GM19397 (cell line): ENCODE results near the gene FAM24B.
"Not testable (repeated sequence)": the region's sequence is repeated elsewhere in the genome, so short reads cannot be mapped to it uniquely, and the experiment has no call there.

ENCODE experiments used
- ATAC-seq: cut with Tn5 transposase; IDR thresholded peaks from one replicate; pipeline ENCODE4 v1.9.1; 2021; ENCODE audit warnings: mild to moderate bottlenecking, moderate library complexity; ENCODE audit not compliant: unreplicated experiment

FAM24B gene, protein sequence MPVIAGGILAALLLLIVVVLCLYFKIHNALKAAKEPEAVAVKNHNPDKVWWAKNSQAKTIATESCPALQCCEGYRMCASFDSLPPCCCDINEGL

DNA sequence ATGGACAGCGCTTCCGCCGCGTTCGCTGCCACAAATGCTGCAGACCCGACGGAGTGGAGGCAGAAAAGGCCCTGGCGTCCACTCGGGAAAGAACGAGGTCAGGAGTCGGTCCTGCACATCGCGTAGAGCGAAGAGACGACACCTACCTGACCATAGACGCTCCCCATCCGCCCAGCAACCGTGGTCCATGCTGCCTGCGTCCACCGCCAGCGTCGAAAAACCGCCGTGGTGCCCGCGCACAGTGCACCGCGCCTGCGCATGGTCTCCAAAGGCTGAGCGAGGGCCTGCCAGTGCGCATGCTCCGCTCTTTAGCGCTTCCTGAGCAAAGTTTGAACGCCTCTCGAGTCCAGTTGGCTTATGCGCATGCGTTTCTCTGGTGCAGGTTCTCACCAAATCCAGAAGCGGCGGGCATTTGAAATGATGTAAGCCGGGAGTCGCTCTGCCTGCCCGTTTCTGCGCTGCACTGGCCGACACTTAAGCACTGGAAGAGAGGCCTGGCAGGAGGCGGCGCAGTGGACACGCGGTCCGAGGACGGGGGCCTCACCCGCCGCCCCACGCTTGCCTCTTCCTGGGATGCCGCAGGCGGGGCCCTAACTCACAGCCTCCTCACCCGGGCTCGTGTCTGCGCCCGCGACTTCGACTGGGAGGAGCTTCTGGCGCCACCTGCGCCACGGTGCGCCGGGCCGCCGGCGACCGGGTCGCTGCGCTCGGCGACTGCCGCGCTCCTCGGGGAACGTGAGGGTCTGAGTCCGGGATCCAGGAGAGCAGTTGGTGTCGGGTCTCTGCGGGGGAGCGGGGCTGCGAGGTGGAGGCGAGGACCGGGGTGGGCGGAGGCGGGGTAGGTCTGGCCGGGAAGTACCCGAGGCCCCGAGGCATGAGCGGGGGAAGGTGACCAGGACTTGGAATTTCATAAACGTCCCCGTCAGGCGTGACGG lies at the start of gene FAM24B:
Gene FAM24B, minus strand, starts transcription at position 243 of the 935 bp plus-strand sequence. CDS start 29,066 bp downstream, outside the sequence.
- peak; percentile 84 for ATAC-seq

GRCh38 chr10:122915700-122916099 lies 36.3 kb upstream of the FAM24B start:
- no peak for ATAC-seq

GRCh38 chr10:122911889-122912484 lies 32.6 kb upstream of the FAM24B start:
- ATAC-seq = no peak

- ATAC-seq = no peak
Observed at GRCh38 chr10:122910310-122910709, 30.9 kb upstream of the FAM24B start, which contains the start of gene FAM24A. TSS of gene FAM24A (plus strand) at chr10:122910610. CDS start at chr10:122911635, 1,025 bp downstream.

GRCh38 chr10:122903861-122904260 lies 24.5 kb upstream of the FAM24B start:
- ATAC-seq = not testable (repeated sequence)

DNA sequence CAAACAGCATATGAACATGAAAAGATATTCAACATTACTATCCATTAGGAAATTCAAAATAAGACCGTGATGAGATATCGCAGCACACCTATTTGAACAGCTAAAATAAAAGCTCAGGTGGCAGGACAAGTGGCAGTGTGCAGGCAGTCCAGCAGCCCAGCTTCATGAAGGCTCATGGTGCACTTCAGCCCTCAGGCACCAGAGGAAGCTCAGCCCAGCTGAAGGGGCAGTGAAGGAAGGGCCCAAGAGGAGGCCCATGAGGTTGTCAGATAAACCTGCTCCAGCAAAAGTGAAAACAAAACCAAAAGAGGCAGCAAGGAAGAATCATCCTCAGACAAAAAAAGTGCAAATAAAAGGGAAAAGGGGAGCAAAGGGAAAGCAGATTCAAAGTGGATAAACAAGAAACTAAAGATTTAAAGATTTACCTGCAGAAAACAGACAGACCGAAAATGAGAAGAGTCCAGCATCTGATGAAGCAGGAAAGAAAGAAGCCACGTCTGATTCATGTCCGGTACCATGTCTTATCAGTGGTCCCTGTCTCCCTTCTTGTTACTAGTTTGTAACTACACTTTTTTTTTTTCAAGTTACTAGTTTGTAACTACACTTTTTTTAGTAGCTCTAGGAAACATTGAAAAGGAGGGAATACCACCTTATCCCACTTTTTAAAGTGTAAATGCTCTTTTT lies 15.0 kb upstream of the FAM24B start:
- no peak for ATAC-seq

DNA sequence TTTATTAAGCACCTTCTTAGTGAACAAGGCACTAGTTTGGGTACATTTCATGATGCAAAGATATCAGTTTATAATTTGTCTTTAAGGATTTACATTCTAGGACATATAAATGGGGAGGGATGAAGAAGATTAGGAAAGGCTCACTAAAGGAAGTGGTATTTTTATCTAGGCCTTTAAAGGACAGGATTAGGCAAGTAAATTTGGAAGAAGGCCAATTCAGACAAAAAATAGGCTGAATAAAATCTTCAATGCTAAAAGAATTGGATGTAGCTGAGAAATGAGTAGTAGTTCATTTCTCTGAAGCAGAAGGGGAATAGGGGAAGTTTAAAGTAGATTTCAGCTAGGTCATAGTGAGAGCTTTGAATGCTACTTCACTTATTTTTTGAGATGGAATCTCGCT lies 4.8 kb upstream of the FAM24B start:
- no peak for ATAC-seq

DNA sequence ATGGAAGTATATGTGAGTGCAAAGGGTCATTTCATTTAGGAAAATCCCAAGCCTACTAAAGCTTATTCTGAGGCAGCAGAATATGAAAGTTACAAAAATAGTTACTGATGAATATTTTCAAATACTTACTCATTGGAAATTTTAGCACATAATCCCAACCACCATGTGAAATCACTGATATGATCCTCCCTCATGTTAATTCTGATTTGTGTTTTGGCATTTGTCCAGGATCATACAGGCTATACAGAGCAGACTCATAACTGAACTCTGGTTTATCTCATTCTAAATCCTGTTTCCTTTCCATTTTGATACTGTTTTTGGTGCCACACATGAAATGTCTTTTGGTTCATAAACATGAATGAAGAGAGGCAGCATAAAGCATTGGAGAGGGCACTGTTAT lies 3.4 kb upstream of the FAM24B start:
- no peak for ATAC-seq

- peak; percentile 6 for ATAC-seq
Observed at GRCh38 chr10:122878799-122879338, 512 bp downstream of the FAM24B start.

GRCh38 chr10:122877264-122877663 lies 2.1 kb downstream of the FAM24B start:
- no peak for ATAC-seq

DNA sequence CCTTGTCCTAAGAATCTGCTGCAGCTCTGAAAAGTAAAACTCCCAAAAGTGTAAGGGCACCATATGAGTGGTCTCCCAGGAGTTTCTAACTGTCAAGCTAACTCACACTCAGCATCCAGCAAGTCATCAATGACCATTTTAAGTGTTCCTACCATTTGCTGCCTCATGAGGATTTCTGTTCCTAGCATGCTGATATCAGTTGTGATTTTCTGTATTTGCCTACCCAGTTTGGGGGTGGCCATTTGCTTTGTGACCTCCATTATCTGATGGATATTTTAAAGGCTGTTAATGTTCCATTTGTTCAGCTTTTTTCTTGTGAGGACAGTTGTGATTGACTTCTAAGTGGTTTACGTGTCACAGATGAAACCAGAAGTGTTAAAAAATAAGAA lies 2.9 kb downstream of the FAM24B start:
- ATAC-seq = no peak

GRCh38 chr10:122875843-122876466 lies 3.4 kb downstream of the FAM24B start:
- no peak for ATAC-seq

DNA sequence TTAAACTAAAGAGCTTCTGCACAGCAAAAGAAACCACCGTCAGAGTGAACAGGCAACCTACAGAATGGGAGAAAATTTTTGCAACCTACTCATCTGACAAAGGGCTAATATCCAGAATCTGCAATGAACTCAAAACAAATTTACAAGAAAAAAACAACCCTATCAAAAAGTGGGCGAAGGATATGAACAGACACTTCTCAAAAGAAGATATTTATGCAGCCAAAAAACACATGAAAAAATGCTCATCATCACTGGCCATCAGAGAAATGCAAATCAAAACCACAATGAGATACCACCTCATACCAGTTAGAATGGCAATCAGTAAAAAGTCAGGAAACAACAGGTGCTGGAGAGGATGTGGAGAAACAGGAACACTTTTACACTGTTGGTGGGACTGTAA lies 7.4 kb downstream of the FAM24B start:
- not testable (repeated sequence) for ATAC-seq

DNA sequence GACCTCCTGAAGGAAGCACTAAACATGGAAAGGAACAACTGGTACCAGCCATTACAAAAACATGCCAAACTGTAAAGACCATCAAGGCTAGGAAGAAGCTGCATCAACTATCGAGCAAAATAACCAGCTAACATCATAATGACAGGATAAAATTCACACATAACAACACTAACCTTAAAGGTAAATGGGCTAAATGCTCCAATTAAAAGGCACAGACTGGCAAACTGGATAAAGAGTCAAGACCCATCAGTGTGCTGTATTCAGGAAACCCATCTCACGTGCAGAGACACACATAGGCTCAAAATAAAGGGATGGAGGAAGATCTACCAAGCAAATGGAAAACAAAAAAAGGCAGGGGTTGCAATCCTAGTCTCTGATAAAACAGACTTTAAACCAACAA lies 10.6 kb downstream of the FAM24B start:
- not testable (repeated sequence) for ATAC-seq

DNA sequence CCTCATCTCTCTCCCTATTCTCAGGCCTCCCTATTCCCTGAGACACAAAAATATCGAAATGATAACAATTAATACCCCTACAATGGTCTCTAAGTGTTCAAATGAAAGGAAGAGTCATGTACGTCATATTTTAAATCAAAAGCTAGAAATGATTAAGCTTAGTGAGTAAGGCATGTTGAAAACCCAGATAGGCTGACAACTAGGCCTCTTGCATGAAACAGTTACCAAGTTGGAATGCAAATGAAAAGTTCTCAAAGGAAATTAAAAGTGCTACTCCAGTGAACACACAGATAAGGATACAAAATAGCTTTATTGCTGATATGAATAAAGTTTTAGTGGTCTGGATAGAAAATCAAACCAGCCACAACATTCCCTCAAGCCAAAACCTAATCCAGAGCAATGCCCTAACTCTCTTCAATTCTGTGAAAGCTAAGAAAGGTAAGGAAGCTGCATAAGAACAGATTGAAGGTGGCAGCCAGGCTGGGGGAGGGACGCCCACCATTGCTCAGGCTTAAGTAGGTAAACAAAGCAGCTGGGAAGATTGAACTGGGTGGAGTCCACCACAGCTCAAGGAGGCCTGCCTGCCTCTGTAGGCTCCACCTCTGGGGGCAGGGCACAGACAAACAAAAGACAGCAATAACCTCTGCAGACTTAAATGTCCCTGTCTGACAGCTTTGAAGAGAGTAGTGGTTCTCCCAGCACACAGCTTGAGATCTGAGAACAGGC lies 12.5 kb downstream of the FAM24B start:
- not testable (repeated sequence) for ATAC-seq

DNA sequence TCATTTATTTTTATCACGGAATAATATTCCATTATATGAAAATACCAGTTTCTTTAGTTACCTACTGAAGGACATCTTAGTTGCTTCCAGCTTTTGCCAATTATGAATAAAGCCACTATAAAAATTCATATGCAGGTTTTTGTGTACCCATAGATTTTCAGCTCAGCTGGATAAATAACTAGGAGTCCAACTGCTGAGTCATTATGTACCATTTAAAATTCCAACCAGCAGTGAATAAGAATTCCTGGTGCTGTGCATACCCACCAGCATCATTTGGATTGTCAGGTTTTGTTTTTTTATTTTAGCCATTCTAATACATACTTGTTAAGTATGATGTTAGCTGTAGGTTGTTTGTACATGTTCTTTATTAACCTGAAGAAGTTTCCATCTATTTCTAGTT lies 14.5 kb downstream of the FAM24B start:
- ATAC-seq = no peak

GRCh38 chr10:122864194-122864592 lies 15.2 kb downstream of the FAM24B start:
- ATAC-seq = no peak

DNA sequence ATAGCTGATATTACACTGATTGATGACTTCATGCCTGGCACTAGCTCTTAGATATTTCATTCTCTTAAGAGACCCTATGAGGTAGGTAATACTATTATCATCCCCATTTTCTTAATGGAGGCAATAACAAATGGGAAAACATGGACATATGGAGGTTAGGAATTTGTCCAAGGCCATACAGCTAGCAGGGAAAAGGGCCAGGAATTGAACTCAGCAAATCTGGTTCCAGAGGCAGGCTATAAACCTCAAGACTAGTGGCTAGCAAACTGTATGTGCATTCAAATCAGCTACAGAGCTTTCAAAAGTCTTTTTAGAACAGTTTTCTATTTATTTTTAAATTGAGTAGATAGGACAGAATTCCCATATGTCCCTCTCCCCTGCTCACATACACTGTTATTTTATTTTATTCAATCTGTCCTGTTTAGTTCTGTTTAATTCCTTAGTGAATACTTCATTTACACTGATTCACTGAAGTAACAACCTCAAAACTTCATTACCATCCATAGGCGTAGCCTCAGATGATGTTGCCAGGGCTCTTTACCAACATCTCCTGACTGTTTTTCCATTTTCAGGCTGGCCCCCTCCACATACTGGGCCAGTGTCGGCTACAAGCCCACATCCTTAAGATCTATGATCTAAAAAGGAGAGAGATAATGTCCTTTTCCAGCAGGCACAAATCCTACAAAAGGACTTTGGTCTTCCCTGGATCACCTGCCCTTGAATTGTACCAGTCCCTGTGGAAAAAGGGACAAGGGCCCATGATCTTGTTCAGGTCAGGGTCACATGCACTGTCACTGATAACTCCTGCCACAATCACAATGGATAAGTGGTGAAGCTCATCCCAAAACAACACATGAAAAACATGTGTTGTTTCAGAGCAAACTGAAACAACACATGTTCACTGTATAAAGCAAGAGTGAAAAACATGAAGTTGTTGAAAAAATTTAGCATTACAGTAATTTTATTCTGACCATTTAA lies 15.9 kb downstream of the FAM24B start:
- no peak for ATAC-seq

DNA sequence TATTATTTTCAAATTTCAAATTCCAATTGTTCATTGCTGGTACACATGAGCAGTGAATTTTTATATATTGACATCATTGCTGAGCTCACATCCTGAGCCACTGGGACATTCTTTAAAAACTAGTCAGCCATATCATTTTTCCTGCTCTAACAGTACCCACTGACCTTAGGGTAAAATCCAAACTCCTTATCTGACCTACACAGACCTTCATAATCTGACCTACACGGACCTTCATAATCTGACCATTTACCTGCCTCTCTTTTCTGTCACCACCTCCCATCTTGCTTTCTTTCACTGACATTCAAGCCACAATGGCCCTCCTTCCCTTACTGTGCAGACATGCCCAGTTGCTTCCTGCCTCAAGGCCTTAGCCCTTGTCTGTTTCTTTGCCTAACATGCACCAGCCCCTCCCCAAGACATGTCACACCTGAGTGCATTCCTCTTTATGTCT lies 17.6 kb downstream of the FAM24B start:
- no peak for ATAC-seq
